K562 (cell line): ENCODE results near the gene LHX3. TPM values are rescaled to one million over a fixed set of nuclear protein-coding genes. Genes with fewer than 3 reads are reported as not detected.

Experiments
- ARID1B ChIP-seq: fragments of 450-650 bp; IDR thresholded peaks from 2 replicates; pipeline ENCODE4 v1.6.1; 2016; ENCODE audit warnings: antibody characterized with exemption, mild to moderate bottlenecking, inconsistent platforms
- BMI1 ChIP-seq: fragments of 150-350 bp; IDR thresholded peaks from 2 replicates; pipeline ENCODE4 v1.6.1; 2014; ENCODE audit warnings: low read length
- CBFA2T3 ChIP-seq: fragments of 450-650 bp; IDR thresholded peaks from 2 replicates; pipeline ENCODE4 v1.6.1; 2017
- E2F6 ChIP-seq, 2 experiments: IDR thresholded peaks; 2 replicates each; pipeline ENCODE4 v1.6.1; 2011; ENCODE audit warnings: borderline replicate concordance in 1 of 2, control low read depth in 1 of 2, low read depth in 1 of 2, low read length in 1 of 2, mild to moderate bottlenecking in 1 of 2, mixed read lengths in 1 of 2, moderate library complexity in 1 of 2; ENCODE audit not compliant: insufficient read depth in 1 of 2, insufficient read length in 1 of 2, poor library complexity in 1 of 2, severe bottlenecking in 1 of 2; ENCODE audit errors: extremely low read depth in 1 of 2
- ELF2 ChIP-seq: fragments of 250-450 bp; sonication (Bioruptor Pico); IDR thresholded peaks from 2 replicates; pipeline ENCODE4 v1.5.0; 2021; ENCODE audit warnings: mild to moderate bottlenecking
- HDAC8 ChIP-seq: fragments of 450-650 bp; IDR thresholded peaks from 2 replicates; pipeline ENCODE4 v1.6.1; 2016; ENCODE audit warnings: mild to moderate bottlenecking, missing genetic modification characterization, moderate library complexity, missing compliant biosample characterization
- MAFG ChIP-seq: fragments of 450-650 bp; conservative IDR thresholded peaks from 2 replicates; pipeline ENCODE4 v1.6.1; 2016; ENCODE audit warnings: missing genetic modification characterization, missing compliant biosample characterization
- MEIS2 ChIP-seq: fragments of 450-650 bp; IDR thresholded peaks from 2 replicates; pipeline ENCODE4 v1.6.1; 2014; ENCODE audit warnings: mild to moderate bottlenecking; ENCODE audit not compliant: partially characterized antibody
- MXI1 ChIP-seq: IDR thresholded peaks from 2 replicates; pipeline ENCODE4 v1.6.1; 2011; ENCODE audit warnings: low read depth, mild to moderate bottlenecking, improper control_type of control experiment, low read length
- PHTF2 ChIP-seq: fragments of 250-450 bp; sonication (Bioruptor Pico); IDR thresholded peaks from 2 replicates; pipeline ENCODE4 v1.5.0; 2021; ENCODE audit warnings: mild to moderate bottlenecking
- PYGO2 ChIP-seq: fragments of 450-650 bp; IDR thresholded peaks from 2 replicates; pipeline ENCODE4 v1.6.1; 2016; ENCODE audit warnings: mild to moderate bottlenecking, missing genetic modification characterization, moderate library complexity, missing compliant biosample characterization
- RAD21 ChIP-seq, 2 experiments: fragments of 250-450 bp in 1 of 2; fragments of 450-650 bp in 1 of 2; sonication (Bioruptor Pico) in 1 of 2; formaldehyde crosslinking in 1 of 2; IDR thresholded peaks in 1 of 2; conservative IDR thresholded peaks in 1 of 2; 2 replicates each; pipeline versions ENCODE4 v1.4.0 to v1.8.0; 2020 to 2022; ENCODE audit warnings: mild to moderate bottlenecking in 2 of 2, moderate library complexity in 1 of 2
- SLC30A9 ChIP-seq: fragments of 250-450 bp; sonication (Bioruptor Pico); IDR thresholded peaks from 2 replicates; pipeline ENCODE4 v1.8.0; 2022; ENCODE audit warnings: mild to moderate bottlenecking, moderate library complexity
- SMAD4 ChIP-seq: fragments of 250-450 bp; sonication (Bioruptor Pico); conservative IDR thresholded peaks from 2 replicates; pipeline ENCODE4 v1.8.0; 2021; ENCODE audit warnings: inconsistent platforms, mild to moderate bottlenecking, moderate library complexity
- ZNF143 ChIP-seq: sonication (generic); formaldehyde crosslinking; IDR thresholded peaks from 2 replicates; pipeline ENCODE4 v1.9.0; 2022; ENCODE audit warnings: mild to moderate bottlenecking, missing genetic modification reagents
- ZNF23 ChIP-seq: fragments of 250-450 bp; sonication (Bioruptor Pico); IDR thresholded peaks from 2 replicates; pipeline ENCODE4 v1.4.0; 2020; ENCODE audit warnings: mild to moderate bottlenecking
- ZNF232 ChIP-seq: sonication (generic); formaldehyde crosslinking; IDR thresholded peaks from 2 replicates; pipeline ENCODE4 v1.8.0; 2022; ENCODE audit warnings: mild to moderate bottlenecking, missing genetic modification reagents
- ZNF75A ChIP-seq: fragments of 450-650 bp; formaldehyde crosslinking; IDR thresholded peaks from 2 replicates; pipeline ENCODE4 v1.4.0; 2020; ENCODE audit warnings: mild to moderate bottlenecking
- polyA plus RNA-seq, 8 experiments: library from polyadenylated mRNA; depleted of rRNA in 4 of 8; stranded (reverse) in 5 of 8; unstranded in 3 of 8; fragments of >200 nt; fragmentation: Nextera tagmentation in 2 of 8; fragmentation: Illumina TruSeq in 1 of 8; extraction: Ambion mirVana in 2 of 8; extraction: Trizol in 1 of 8; gene quantifications; 2 replicates each; pipeline versions ENCODE4 v1.2.1 to v1.2.3, GENCODE V29; 2011 to 2014; ENCODE audit warnings: inconsistent platforms in 1 of 8, missing spikeins in 1 of 8
- total RNA-seq, 7 experiments: library from RNA; depleted of rRNA in 6 of 7; stranded (reverse); fragments of >200 nt in 6 of 7; fragmentation: Illumina TruSeq in 2 of 7; extraction: Trizol in 2 of 7; gene quantifications; 2 replicates each; pipeline versions ENCODE4 v1.2.1 to v1.2.3, GENCODE V29; 2011 to 2021; ENCODE audit warnings: low replicate concordance in 1 of 7
- TF ChIP-seq, protein P1 (sequence below): sonication (generic); formaldehyde crosslinking; IDR thresholded peaks from 2 replicates; pipeline ENCODE4 v1.8.0; 2022; ENCODE audit warnings: missing genetic modification reagents, mild to moderate bottlenecking, borderline replicate concordance
- TF ChIP-seq, protein P2 (sequence below): fragments of 250-450 bp; sonication (Bioruptor Pico); IDR thresholded peaks from 2 replicates; pipeline ENCODE4 v1.4.0; 2020

LHX3 gene
- total and polyA plus RNA-seq, 9 of the 15 experiments (the other 6 are each of a cell fraction or from before 2014, with no cell fraction given), result 0.09 TPM; not detected in 8

DNA sequence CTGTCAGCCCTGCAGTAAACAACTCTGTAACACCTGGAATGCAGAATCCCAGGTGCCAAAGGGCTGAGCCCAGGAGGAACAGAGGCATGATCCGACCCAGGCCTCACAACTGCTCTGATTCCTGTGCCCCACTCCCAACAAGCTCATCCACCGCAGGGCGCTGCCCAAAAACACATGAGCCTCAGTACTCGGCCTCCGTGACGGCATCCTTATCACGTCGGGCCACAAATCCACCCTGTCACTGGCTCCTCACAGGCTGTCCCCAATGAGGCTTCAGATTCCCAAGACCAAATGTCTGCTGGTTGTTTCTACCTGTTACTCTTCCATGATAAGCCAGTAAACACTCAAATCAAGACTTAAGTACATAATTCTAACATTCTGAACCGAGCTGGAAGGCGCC lies 25.4 kb upstream of the LHX3 start (continued):
- no peak for TF ChIP-seq ZNF75A (CRISPR knock-in tag)
- TF ChIP-seq PHTF2, result no peak
- TF ChIP-seq ARID1B, result peak; percentile 19; the same call in 1 of the 2 replicates
- TF ChIP-seq PYGO2 (tag), result no peak
- no peak for TF ChIP-seq BMI1
- TF ChIP-seq MXI1, result no peak
- TF ChIP-seq SMAD4 (CRISPR knock-in tag), result 0 out of 2 replicates have a peak, but pooled peaks have one; percentile 24
- no peak for TF ChIP-seq ZNF23
- TF ChIP-seq, protein P1, sequence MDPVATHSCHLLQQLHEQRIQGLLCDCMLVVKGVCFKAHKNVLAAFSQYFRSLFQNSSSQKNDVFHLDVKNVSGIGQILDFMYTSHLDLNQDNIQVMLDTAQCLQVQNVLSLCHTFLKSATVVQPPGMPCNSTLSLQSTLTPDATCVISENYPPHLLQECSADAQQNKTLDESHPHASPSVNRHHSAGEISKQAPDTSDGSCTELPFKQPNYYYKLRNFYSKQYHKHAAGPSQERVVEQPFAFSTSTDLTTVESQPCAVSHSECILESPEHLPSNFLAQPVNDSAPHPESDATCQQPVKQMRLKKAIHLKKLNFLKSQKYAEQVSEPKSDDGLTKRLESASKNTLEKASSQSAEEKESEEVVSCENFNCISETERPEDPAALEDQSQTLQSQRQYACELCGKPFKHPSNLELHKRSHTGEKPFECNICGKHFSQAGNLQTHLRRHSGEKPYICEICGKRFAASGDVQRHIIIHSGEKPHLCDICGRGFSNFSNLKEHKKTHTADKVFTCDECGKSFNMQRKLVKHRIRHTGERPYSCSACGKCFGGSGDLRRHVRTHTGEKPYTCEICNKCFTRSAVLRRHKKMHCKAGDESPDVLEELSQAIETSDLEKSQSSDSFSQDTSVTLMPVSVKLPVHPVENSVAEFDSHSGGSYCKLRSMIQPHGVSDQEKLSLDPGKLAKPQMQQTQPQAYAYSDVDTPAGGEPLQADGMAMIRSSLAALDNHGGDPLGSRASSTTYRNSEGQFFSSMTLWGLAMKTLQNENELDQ (CRISPR knock-in tag), result no peak
- no peak for TF ChIP-seq ZNF232 (CRISPR knock-in tag)
- TF ChIP-seq ELF2 (CRISPR knock-in tag), result no peak
- no peak for TF ChIP-seq RAD21 (CRISPR knock-in tag; conservative IDR thresholded peaks at IDR 0.05 in 1 of 2, IDR thresholded peaks at IDR 0.05 in 1 of 2)
- peak; percentile 66 for TF ChIP-seq MEIS2
- TF ChIP-seq ZNF143 (CRISPR knock-in tag), result no peak
- TF ChIP-seq, protein P2, sequence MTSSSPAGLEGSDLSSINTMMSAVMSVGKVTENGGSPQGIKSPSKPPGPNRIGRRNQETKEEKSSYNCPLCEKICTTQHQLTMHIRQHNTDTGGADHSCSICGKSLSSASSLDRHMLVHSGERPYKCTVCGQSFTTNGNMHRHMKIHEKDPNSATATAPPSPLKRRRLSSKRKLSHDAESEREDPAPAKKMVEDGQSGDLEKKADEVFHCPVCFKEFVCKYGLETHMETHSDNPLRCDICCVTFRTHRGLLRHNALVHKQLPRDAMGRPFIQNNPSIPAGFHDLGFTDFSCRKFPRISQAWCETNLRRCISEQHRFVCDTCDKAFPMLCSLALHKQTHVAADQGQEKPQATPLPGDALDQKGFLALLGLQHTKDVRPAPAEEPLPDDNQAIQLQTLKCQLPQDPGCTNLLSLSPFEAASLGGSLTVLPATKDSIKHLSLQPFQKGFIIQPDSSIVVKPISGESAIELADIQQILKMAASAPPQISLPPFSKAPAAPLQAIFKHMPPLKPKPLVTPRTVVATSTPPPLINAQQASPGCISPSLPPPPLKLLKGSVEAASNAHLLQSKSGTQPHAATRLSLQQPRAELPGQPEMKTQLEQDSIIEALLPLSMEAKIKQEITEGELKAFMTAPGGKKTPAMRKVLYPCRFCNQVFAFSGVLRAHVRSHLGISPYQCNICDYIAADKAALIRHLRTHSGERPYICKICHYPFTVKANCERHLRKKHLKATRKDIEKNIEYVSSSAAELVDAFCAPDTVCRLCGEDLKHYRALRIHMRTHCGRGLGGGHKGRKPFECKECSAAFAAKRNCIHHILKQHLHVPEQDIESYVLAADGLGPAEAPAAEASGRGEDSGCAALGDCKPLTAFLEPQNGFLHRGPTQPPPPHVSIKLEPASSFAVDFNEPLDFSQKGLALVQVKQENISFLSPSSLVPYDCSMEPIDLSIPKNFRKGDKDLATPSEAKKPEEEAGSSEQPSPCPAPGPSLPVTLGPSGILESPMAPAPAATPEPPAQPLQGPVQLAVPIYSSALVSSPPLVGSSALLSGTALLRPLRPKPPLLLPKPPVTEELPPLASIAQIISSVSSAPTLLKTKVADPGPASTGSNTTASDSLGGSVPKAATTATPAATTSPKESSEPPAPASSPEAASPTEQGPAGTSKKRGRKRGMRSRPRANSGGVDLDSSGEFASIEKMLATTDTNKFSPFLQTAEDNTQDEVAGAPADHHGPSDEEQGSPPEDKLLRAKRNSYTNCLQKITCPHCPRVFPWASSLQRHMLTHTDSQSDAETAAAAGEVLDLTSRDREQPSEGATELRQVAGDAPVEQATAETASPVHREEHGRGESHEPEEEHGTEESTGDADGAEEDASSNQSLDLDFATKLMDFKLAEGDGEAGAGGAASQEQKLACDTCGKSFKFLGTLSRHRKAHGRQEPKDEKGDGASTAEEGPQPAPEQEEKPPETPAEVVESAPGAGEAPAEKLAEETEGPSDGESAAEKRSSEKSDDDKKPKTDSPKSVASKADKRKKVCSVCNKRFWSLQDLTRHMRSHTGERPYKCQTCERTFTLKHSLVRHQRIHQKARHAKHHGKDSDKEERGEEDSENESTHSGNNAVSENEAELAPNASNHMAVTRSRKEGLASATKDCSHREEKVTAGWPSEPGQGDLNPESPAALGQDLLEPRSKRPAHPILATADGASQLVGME (CRISPR knock-in tag), result no peak
- TF ChIP-seq E2F6 (IDR thresholded peaks at IDR 0.05; ENCODE audit: borderline replicate concordance in 1 of 2, extremely low read depth in 1 of 2, insufficient read depth in 1 of 2, insufficient read length in 1 of 2, low read depth in 1 of 2, low read length in 1 of 2, poor library complexity in 1 of 2, severe bottlenecking in 1 of 2), result no peak
- no peak for TF ChIP-seq MAFG
- peak; percentile 34; the same call in 1 of the 2 replicates for TF ChIP-seq CBFA2T3
- no peak for TF ChIP-seq HDAC8 (tag)
- no peak for TF ChIP-seq SLC30A9 (CRISPR knock-in tag)
